ENCODE measurements around the gene GSDMA.

GSDMA gene, protein sequence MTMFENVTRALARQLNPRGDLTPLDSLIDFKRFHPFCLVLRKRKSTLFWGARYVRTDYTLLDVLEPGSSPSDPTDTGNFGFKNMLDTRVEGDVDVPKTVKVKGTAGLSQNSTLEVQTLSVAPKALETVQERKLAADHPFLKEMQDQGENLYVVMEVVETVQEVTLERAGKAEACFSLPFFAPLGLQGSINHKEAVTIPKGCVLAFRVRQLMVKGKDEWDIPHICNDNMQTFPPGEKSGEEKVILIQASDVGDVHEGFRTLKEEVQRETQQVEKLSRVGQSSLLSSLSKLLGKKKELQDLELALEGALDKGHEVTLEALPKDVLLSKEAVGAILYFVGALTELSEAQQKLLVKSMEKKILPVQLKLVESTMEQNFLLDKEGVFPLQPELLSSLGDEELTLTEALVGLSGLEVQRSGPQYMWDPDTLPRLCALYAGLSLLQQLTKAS

DNA sequence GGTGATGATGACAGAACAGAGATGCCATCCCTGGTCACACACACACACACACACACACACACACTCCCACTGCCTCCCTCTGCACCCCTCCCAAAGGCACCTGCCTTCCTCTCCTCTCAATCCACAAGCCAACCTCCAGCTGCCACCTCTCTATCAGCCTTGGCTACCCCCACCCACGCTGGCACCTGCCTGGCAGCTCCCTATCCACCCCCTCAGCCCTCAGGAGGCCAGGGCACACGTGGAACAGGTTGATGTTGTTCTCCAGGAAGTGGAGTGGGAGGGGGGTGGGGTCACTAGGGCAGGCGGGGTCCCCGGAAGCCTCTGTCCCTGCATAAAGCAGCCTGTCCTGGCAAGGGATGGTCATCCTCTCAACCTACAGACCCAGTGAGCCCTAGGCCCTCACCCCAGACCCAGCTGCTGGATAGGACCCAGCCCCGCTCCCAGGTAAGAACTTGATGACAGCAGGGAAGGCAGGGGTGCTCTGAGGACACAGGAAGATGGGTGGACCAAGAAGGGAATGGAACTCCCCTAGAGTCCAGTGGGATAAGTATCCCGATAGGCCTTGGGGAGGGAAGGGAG lies at the start of gene GSDMA:
Gene GSDMA, plus strand, starts transcription at position 363 of the 579 bp plus-strand sequence. CDS start 2,684 bp downstream, outside the sequence.
- no peak for DNase-seq

DNA sequence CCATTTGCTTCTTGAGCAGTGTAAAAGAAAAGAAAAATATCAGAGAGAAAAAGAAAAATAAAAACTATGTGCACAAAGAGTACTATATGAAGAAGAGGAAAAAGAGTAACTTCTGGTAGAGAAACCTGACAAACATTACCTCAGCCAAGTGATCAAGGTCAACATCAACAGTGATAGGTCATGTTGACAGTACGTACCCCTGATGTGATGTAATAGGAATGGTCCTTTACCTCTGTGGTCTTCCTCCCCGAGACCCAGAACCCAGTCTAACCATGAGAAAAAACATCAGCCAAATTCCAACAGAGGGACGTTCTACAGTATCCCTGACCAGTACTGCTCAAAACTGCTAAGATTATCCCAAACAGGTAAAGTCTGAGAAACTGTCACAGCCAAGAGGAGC lies 48.8 kb upstream of the GSDMA start:
- DNase-seq: no peak

DNA sequence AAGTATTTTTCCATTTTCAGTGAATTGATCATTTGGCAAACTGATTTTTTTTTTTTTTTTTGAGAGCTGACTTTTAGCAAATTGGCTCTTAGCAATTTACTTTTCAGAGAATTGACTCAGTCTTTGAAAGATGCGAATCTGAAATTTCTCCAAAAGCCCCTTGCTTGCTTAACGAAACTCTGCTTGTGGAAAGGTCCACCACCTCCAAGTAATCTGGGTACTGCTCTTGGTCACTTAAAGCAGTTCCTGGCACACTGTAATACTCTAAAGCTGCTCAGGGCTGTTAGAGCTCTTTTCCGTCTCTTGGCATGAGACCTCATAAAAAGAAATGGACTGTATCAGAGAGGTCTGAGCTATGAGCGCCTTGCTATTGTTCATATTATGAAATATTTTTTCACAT lies 47.2 kb upstream of the GSDMA start:
- DNase-seq: no peak

DNA sequence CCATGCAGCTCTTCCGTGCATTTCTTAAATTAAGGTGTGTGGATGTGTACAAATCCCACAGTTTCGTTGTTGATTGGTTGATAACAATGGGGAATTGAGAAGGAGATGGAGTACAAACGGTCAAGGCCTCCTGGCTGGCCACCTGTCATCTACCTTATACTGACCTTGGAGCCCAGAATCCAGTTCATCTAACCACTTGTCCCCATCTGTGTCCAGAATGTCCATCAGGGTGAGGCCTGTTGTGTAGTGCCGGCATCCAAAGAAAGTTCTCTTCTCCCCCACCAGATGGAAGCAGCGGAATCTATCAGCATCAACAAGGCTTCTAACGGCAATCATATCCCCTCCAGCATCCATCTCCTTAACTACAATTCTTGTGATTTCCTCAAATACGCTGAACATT lies 45.9 kb upstream of the GSDMA start:
- no peak for DNase-seq

DNA sequence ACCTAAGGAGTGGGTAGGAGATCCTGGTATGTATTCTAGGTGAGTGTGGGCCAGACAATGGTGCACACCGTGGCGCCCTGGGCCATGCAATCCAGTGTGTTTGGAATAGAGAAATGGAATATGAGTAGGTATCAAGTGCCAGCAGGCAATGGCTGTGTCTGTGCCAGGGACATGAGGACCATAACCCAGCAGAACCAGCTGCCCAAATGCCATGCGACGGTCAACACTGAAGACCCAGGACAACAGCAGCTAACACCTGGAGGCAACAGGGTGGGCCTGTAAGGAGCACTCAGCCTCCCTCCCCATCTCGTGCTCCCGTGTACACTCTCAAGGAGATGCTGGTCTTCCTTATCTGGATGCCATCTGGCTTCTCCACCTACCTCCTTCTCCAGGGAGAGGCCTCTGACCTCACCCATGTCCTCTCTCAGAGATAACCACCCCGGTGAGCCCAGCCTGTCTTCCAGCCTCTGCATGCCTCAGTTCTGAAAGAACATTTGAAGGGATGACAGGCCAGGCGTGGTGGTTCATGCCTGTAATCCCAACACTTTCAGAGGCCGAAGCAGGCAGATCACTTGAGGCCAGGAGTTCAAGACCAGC lies 43.6 kb upstream of the GSDMA start:
- no peak for DNase-seq

DNA sequence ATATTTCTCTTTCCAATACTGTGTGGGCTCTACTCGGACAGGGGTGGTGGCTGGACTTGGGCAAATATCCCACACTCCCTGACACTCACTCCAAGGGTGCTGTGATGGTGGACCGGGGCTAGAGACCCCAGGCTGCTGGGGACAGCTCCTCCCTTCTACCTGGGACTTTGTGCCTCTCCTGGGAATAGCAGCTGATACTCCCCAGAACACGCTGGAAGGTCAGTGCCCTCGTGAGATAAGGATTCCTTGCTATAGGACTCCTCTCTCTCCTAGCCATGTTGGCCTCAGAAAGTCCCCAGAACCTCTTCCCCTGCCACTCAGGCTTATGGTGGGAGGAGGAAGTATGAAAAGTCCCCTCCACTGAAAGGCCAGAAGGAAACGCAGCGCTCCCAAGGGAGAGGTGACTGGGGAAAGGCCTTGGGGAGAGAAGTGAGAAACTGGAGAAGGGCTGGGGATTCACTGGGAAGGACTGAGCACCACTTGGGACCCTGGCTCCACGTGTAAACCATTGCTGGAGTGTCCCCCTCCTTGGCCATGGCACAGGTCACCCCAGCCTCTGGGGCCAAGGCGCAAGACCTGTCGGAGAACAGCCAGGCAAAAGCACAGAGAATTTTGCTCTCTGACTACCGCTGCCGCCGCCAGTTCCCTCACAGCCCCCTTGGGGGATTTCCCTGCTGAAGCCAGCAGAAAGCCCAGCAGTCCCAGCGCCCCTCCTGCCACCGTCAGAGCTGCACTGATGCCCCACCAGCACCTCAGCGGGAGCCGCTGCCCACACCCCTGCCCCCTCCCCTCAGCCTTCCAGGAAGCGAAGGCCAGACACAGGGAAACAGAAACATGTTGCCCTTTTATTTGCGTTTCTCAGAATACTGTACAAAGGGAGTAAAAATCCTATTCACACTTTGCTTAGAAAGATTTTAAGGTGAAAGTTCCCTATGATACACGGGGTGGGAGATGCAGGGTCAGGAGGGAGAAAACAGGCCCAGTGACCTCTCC lies 42.3 kb upstream of the GSDMA start:
- DNase-seq: no peak

DNA sequence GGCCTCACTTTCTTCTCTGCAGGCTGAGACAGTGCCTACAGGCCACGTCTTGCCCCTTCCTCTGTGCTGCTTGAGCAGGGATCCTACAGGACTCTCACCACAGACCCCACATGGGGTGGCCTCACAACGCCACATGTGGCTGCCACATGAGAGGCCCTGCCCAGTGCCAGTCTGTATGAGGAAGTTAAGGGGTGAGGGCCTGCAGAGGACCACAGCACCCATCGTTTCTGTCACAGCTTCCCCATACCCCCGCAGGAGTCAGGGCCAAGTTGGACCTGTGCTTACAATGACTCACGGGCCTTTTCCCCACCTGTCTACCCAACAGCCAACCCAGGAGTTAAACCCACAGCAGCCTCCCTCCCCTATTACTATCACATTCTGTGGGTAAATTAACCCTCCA lies 41.5 kb upstream of the GSDMA start:
- DNase-seq: no peak

DNA sequence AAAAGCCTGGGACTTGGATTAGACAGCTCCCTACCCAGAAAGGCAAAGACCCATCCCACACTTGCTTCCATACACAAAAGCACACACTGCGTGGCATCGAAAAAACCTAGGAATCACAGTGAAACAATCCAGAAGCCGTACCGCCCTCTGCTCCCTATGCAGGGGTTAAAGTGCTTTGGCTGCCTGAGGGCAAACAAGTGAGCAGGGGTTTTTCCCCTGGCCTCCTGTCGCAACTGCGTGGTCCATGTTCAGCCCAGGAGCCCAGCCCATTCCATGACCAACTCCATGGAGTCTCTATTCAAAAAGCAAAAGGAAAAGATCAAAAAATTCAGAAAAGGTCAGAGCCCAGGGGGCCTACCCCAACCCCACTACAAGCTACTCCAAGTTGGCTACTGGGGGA lies 40.8 kb upstream of the GSDMA start:
- DNase-seq: no peak

DNA sequence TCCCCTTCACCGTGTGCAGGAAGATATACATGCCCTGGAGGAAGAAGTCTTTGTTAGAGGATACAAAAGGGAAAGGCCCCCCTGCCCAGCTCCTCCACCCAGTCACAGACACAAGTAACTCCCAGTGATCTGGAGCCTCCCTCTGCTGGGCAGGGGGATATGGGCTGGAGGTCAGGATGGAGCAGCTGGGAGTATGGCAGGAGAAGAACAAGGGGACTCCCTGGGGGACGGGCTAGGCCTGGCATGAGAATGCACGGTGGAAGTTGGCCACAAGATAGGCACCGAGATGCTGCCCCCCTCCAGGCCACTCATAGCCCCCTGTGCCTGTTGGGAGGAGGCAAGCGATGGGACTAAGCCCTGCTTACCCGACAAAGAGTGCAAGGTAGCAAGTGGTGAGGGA lies 39.6 kb upstream of the GSDMA start:
- DNase-seq: no peak

DNA sequence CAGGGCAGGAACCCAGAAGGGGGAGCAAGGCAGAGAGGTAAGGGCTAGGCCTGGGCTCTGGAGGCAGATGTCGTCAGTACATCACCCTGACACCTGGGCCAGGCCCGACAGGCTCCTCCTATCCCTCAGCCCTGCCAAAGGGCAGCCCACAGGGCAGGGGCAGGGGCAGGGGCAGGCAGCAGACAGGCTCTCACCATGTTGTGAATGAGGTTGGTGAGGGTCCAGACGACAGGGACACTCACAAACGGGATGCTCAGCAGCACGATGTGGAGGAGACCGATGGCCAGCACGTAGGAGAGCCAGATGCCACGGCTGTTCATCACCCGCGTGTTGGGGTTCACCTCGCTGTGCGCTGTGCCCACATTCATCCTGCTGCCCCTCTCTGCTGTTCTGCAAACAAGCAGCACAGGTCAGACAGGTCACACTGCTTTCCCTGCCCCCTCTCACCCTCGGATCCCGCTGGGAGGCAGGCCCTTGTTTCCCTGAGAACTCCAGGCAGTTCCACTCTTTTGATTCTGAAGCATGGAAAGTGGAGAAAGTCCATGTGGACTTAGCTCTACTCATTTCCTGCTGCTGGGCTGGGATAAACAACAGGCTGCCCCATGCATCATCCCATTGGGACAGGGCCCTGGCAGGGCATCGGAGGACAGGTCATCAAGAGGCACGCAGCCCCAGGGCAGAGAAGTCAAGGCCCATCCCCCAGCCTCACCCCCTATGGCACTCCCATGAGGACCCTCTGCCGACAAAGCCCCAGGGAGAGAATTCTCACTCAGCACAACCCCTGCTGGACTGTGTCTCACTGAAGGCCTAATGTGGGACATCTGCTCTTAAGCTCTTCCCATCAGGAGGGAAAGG lies 38.7 kb upstream of the GSDMA start:
- no peak for DNase-seq

DNA sequence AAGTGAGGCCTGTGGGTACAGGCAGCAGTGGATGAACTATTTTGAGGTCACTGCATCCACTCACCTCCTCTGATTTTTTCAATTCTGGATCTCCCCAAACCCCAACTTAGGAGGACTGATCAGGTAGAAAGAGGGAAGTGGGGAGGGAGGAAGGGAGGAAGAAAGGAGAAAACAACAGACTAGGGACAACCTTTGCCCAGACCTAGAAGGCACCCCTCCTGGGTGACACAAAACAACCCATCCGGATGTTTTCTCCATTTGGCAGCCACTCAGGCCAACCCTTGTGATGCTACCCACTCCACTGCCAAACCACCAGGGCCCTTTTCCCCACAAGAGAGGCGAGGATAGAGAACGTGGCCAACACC lies 38.1 kb upstream of the GSDMA start:
- no peak for DNase-seq

DNA sequence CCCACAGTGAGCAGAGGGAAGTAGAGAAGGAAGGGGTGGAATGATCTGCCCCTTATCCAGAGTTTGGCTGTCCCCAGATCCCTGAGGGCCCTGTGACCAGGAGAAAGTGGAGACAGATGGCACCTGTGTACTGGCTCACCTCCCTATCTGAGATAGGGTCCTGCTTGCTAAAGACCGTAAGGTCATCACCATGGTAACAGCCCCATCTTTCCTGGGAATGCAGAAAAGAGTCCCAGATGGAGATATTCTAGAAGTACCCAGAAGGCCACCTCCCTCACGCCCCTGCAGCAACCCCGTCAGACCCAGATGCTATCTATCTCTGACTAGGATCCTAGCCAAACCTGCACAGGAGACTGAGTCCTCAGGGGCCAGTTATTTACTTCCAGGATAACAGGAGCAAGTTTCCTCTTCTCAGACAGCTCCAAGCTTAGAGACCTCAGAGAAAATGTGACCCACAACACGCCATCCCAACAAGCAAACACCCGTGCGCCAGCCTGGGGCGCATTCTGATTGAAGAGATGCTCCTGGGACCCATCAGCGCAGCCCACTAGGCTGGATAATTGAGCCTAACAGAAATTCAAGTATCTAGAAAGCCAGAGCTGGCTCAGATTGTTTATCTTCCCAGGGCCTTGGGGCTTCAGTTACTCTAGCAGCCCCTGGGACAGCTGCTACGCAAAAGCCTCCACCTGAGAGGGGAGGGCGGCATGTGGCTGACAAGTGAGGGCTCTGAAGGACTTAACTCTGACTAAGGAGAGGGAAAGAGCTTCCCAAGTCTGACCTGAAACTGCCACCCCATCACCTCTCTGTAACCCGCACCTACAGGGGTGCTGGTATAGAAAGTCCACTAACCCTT lies 37.3 kb upstream of the GSDMA start:
- DNase-seq: peak; percentile 78

DNA sequence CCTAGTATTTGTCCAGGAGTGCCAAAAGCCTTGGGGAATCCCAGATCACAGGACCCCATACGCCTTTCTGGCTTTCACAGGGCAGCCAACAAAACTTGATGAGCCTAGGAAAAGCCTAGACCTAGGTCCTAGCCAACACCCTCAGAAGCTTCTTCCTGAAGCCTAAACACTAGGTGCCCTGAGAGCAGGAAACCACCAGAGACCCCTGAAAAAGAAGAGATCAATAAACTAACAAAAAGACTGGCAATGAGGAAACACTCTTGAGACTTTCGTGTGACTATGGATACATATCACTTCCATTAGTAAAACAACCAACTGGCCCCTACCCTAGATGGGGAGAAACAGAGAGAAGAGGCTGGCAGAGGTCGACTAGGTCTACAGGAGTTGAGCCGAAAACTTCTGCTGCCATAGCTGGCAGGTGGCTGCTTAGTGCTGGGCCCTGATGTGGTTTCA lies 36.6 kb upstream of the GSDMA start:
- DNase-seq: no peak

DNA sequence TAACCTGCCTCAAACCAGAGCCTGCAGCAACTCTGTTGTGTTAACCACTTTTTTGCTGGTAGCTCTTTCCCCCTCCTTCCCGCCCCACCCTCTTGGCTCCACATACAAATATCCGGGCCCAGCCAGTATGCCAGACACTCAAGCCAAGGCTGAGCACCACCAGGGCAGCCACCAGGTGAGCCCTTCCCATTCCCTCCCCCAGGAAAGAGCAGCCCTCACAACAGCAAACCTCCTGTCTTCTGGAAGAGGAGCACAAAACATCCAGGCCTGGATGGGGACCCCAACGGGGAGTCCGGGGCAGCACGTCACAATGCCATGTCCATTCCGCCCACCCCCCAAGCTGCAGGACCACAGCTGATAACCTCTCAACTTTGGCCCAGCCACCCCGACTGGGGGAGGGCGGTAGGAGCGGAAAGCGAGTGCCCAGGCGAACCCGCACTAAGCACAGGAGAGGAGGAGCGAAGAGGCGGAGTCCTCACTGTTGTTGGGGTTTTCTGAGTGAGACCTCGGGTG lies 36.2 kb upstream of the GSDMA start:
- DNase-seq: no peak

DNA sequence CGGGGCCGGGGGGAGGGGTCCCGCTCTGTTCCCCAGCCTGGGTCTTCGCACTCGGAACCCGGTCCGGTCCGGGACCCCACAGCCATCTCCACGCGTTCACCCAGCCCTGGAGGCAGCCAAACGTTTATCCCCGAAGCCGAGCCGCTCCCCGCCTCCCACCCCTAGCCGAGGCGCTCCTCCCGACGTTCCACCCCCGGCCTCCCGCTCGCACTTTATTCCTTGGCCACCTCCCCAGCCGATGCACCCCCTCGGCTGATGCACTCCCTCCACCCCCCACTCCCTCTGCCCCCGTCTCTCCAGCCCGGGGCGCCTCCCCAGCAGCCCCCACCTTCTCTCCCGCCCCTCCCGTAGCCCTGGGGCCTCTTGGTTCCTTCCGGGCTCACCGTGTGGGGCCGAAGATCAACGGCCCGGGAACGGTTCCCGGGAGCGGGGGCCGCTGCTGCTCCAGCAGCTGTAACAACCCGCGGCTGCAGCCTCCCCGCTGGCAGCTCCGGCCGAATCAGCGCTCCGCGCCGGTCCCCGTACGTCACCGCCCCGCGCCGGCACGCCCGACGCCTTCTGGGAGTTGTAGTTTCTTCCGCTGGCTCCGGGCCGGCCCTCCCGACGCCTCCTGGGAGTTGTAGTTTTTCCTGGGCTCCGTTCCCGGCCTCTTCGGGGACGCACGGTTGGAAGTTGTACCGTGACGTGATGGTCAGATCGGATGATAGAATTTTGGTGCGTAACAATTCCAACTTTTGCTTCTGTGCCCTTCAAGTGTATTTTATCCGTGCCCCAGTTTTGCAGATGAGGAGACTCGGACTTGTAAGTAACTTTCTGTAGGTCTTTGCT lies 35.5 kb upstream of the GSDMA start, which contains the start of the genes LRRC3C and ORMDL3:
Gene LRRC3C, plus strand, starts transcription at position 632 of the 828 bp plus-strand sequence. CDS start 13,792 bp downstream, outside the sequence.
Gene ORMDL3, minus strand, starts transcription at position 501 of the 828 bp plus-strand sequence. CDS start 3,398 bp downstream, outside the sequence.
- peak; percentile 88 for DNase-seq

DNA sequence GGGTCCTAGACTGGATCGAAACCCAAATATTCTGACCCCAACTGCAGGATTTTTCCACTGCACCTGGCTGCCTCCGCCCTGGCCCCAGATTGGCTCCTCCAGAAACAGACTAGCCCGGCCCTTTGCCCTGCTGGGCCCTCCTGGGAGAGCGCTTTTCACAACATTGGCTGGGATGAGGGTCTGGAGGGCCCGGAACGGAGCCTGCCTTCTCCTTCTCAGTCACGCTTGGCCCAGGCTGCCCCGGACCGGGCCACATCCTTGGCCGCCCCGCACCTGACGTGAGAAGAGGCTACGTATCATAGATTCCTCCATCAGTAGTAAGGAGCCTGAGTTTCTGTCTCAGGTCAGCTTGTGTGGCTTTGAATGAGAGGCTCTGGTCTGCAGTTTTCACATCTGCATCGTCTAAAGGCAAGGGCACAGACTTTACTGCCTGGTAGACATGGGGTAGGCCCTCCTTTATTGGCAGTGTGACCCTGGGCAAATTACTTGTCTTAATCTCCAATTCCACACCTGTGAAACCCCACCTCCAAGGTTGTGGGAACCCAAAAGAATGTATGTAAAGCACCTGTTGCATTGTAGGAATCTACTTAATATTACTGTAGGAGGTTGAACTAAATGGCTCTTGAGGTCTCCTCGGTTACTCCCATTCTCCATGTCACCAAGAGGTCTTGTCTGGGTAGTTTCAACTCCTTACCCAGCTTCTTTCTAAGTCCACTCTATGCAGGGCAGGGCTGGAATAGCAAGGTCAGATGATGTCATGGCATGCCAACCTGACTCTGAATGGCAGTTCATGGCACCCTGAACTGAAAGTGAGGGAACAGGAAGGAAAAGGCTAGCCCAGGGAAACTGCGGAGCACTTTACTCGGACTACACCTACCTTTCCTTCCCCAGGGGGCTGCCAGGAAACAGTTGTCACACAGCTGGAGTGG lies 34.6 kb upstream of the GSDMA start:
- DNase-seq: no peak

DNA sequence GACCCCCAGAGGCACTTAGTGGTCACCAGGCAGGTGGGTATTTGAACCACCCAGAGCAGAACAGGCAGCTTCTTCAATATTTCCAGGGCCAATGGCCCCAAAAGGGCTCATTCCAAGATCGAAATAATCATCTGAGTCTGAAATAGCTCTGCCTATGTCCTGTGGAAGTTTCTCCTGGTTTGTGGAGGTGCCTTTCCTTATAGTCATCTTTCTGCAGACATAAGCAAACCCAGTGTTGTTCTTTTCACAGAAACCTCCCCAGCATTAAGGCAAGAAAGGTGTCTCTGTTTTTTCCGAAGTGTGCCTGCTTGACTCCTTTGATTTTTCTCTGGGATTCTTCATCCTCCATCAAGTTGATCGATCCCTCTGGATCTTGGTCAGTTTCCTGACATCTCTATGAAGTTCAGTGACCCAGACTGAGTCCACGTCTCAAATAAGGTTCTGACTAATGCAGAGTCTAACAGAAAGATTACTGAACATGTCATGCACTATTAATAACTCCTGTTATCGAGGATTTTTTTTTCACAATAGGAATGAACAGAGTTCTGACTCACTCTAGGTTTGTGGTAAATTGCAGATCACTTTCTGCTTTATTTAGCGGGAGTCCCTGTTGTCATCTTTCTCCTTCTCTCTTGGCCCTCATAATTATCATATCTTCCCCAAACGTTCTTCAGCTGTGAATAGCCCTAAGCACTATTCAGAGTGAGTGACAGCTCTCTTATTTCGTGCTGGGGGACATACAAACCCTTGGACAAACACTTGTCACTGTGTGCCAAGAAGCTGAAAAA lies 33.8 kb upstream of the GSDMA start:
- DNase-seq: no peak

Measured in NCI-H2171 (cell line).